ENCODE data around the gene PAGR1. TPM values are rescaled to one million over a fixed set of nuclear protein-coding genes. Genes with fewer than 3 reads are reported as not detected.
"Not testable (repeated sequence)": the region's sequence is repeated elsewhere in the genome, so short reads cannot be mapped to it uniquely, and the experiment has no call there.

Gene PAGR1
- total RNA-seq, 1 donor = 19.9 TPM

DNA sequence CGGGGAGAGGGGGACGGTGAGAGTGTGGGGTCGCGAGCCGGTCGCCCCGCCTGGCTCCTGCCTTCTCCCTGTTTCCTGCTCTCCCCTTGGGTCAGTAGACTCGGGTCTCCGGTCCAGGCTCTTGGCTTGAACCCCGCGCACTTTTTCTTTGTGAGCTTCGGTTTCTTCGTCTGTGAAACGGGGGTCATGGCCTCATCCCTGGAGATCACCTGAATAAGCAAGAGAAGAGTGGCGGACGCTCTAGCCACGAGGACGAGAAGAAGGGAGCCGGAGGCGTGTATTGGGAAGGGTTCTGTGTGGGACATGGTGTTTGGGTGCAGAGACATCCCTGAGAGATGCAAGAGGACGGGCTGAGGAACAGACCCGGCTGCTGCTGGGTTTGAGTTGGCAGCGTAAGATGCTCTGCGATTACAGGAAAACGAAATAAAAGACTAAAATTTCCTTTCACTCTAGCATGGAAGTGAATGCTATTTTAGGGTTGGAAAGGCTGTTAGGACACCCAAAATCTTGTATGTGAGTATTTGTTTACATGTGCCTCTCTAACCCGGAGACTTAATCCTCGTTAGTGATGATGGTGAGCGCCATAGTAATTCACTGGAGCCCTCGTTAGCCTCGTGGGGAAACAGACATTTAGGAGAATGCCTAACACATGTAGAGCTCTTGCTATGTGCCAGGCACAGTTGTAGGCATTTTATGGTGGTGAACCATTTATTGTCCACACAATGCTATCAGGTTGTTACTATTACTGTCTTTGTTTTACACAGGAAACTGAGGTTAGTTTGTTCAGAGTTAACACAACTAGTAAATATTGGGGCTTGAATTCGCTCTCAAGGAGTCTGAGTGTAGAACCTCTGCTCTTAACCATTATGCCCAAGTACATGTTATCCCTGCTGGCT is 24.8 kb upstream of the PAGR1 start:
- Histone ChIP-seq H3K4me1 (ENCODE audit: insufficient read depth, low read length) (peaks cover 9% of the 10 kb centered on the region), H3K27ac (ENCODE audit: low read depth, low read length) (peak overlapping the region; percentile 40), H3K79me2 (ENCODE audit: insufficient read depth, low read length) (peaks cover 56% of the 10 kb centered on the region), H3K4me3 (ENCODE audit: insufficient read depth, low read length) (peak overlapping the region; percentile 98), H2AFZ (ENCODE audit: low read length) (peak overlapping the region; percentile 80), H3K27me3 (ENCODE audit: insufficient read depth, low read length) (no peaks in the 10 kb centered on the region), H3K4me2 (ENCODE audit: insufficient read depth, low read length) (peak overlapping the region; percentile 86), H3K9me3 (ENCODE audit: low read depth, low read length) (no peaks in the 10 kb centered on the region), H4K20me1 (ENCODE audit: insufficient read depth, low read length) (no peaks in the 10 kb centered on the region), H3K36me3 (ENCODE audit: insufficient read depth, low read length) (no peaks in the 10 kb centered on the region)
- DNase-seq (ENCODE audit: insufficient read length, low spot score, missing footprints) = peak; percentile 85
- TF ChIP-seq, protein P1, sequence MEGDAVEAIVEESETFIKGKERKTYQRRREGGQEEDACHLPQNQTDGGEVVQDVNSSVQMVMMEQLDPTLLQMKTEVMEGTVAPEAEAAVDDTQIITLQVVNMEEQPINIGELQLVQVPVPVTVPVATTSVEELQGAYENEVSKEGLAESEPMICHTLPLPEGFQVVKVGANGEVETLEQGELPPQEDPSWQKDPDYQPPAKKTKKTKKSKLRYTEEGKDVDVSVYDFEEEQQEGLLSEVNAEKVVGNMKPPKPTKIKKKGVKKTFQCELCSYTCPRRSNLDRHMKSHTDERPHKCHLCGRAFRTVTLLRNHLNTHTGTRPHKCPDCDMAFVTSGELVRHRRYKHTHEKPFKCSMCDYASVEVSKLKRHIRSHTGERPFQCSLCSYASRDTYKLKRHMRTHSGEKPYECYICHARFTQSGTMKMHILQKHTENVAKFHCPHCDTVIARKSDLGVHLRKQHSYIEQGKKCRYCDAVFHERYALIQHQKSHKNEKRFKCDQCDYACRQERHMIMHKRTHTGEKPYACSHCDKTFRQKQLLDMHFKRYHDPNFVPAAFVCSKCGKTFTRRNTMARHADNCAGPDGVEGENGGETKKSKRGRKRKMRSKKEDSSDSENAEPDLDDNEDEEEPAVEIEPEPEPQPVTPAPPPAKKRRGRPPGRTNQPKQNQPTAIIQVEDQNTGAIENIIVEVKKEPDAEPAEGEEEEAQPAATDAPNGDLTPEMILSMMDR (IDR thresholded peaks at IDR 0.05; ENCODE audit: extremely low read depth, low read depth, low read length) = no peak

GRCh38 chr16:29791845-29792807 is 23.8 kb upstream of the PAGR1 start:
- TF ChIP-seq, protein P1 (IDR thresholded peaks at IDR 0.05; ENCODE audit: extremely low read depth, low read depth, low read length) = no peak
- DNase-seq (ENCODE audit: insufficient read length, low spot score, missing footprints) = peak; percentile 61
- H3K27me3 ChIP-seq (ENCODE audit: insufficient read depth, low read length) = no peaks in the 10 kb centered on the region
- no peaks in the 10 kb centered on the region for H4K20me1 ChIP-seq (ENCODE audit: insufficient read depth, low read length)
- H2AFZ ChIP-seq (ENCODE audit: low read length) = peak overlapping the region; percentile 80
- H3K27ac ChIP-seq (ENCODE audit: low read depth, low read length) = no peak overlapping the region
- peaks cover 9% of the 10 kb centered on the region for H3K4me1 ChIP-seq (ENCODE audit: insufficient read depth, low read length)
- H3K79me2 ChIP-seq (ENCODE audit: insufficient read depth, low read length) = peaks cover 65% of the 10 kb centered on the region
- peak overlapping the region; percentile 98 for H3K4me3 ChIP-seq (ENCODE audit: insufficient read depth, low read length)
- peak overlapping the region; percentile 86 for H3K4me2 ChIP-seq (ENCODE audit: insufficient read depth, low read length)
- H3K36me3 ChIP-seq (ENCODE audit: insufficient read depth, low read length) = peaks cover 8% of the 10 kb centered on the region
- H3K9me3 ChIP-seq (ENCODE audit: low read depth, low read length) = no peaks in the 10 kb centered on the region

DNA sequence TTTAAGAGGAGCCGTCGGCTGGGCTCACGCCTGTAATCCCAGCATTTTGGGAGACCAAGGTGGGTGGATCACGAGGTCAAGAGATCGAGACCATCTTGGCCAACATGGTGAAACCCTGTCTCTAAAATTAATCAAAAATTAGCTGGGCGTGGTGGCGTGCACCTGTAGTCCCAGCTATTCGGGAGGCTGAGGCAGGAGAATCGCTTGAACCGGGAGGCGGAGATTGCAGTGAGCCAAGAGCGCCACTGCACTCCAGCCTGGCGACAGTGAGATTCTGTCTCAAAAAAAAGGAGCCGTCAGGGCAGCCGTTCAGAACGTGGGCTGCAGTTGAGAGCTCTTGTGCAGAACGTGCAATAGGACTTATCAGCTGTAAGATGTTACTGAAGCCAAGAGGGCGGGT is 22.8 kb upstream of the PAGR1 start:
- not testable (repeated sequence) for H3K27ac ChIP-seq (ENCODE audit: low read depth, low read length); H3K27me3 ChIP-seq (ENCODE audit: insufficient read depth, low read length); H4K20me1 ChIP-seq (ENCODE audit: insufficient read depth, low read length); H3K4me1 ChIP-seq (ENCODE audit: insufficient read depth, low read length); H3K4me2 ChIP-seq (ENCODE audit: insufficient read depth, low read length); H3K4me3 ChIP-seq (ENCODE audit: insufficient read depth, low read length); H3K9me3 ChIP-seq (ENCODE audit: low read depth, low read length); DNase-seq (ENCODE audit: insufficient read length, low spot score, missing footprints); H2AFZ ChIP-seq (ENCODE audit: low read length)
- peaks cover 16% of the 10 kb centered on the region for H3K36me3 ChIP-seq (ENCODE audit: insufficient read depth, low read length)
- H3K79me2 ChIP-seq (ENCODE audit: insufficient read depth, low read length) = peaks cover 66% of the 10 kb centered on the region

DNA sequence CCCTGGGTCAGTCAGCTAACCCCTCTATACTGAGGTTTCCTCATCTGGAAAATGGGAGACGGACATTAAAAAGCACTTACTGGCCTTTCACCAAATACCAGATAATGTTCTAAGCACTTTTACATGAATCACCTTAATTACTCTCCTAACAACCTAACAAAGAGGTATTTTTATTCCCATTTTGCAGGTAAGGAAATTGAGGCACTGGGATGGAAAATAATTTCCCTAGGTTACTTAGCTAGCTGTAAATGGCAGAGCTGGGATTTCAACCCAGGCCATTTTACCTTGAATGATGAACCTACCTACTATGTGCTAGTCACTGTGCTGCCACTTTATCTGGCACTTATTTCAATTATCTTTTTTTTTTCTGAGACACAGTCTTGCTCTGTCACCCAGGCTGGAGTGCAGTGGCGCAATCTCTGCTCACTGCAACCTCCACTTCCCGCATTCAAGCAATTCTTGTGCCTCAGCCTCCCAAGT is 21.7 kb upstream of the PAGR1 start:
- H4K20me1 ChIP-seq (ENCODE audit: insufficient read depth, low read length) = no peaks in the 10 kb centered on the region
- H3K27ac ChIP-seq (ENCODE audit: low read depth, low read length) = no peak overlapping the region

More for the DNA sequence above, 21.7 kb upstream of the PAGR1 start:
- peaks cover 27% of the 10 kb centered on the region for H3K36me3 ChIP-seq (ENCODE audit: insufficient read depth, low read length)
- peak; percentile 23 for DNase-seq (ENCODE audit: insufficient read length, low spot score, missing footprints)
- peaks cover 9% of the 10 kb centered on the region for H3K4me1 ChIP-seq (ENCODE audit: insufficient read depth, low read length)
- no peaks in the 10 kb centered on the region for H3K9me3 ChIP-seq (ENCODE audit: low read depth, low read length)
- TF ChIP-seq, protein P1 (IDR thresholded peaks at IDR 0.05; ENCODE audit: extremely low read depth, low read depth, low read length) = no peak
- no peak overlapping the region for H2AFZ ChIP-seq (ENCODE audit: low read length)
- peaks cover 66% of the 10 kb centered on the region for H3K79me2 ChIP-seq (ENCODE audit: insufficient read depth, low read length)
- H3K4me3 ChIP-seq (ENCODE audit: insufficient read depth, low read length) = no peak overlapping the region
- H3K27me3 ChIP-seq (ENCODE audit: insufficient read depth, low read length) = no peaks in the 10 kb centered on the region
- H3K4me2 ChIP-seq (ENCODE audit: insufficient read depth, low read length) = no peak overlapping the region

All from osteoblast (primary cell).